HG03280 (cell line): Measurements from ENCODE around the gene WEE1.
"Not testable (repeated sequence)": the region's sequence is repeated elsewhere in the genome, so short reads cannot be mapped to it uniquely, and the experiment has no call there.

ENCODE experiments used
- ATAC-seq: cut with Tn5 transposase; IDR thresholded peaks from one replicate; pipeline ENCODE4 v1.9.1; 2021; ENCODE audit warnings: mild to moderate bottlenecking, moderate library complexity; ENCODE audit not compliant: unreplicated experiment

Gene WEE1

DNA sequence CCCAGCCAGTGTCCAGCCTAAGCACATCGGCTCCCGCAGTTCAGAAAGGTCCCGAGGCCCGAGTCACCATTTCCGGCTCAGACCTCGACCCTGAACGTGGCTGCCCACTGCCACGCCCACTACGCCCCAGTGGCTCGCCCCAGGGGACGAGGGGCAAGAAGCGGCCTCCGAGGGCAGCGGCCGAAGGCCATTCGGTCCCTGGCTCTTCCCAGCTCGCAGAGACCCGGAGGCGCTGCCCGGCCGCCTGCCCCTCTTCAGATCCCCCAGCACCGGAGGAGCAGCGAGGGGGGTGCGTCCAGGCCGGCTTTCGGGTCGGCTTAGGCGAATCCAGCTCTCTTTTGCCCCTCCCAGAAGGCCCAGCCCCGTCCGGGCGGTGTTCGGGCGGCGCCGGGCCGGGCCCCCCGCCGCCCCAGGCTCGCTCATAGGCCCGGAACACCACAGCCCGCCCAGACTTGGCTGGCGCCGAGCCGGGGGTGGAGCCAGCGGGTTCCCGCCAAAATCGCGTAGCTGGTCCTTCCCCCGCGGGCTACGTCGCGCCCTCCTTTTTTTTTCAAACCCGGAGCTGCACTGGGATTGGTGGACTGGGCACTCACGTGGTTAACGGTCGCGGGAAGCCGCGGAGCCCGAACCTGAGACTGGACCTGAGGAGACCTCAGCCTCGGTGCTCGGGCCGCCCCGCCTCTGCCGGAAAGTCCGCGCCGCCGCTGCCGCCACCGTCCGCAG, at the start of gene WEE1:
WEE1 (plus strand) TSS at position 619 of the 723 bp plus-strand sequence. CDS start 264 bp downstream, outside the sequence.
- ATAC-seq, result peak; percentile 77

DNA sequence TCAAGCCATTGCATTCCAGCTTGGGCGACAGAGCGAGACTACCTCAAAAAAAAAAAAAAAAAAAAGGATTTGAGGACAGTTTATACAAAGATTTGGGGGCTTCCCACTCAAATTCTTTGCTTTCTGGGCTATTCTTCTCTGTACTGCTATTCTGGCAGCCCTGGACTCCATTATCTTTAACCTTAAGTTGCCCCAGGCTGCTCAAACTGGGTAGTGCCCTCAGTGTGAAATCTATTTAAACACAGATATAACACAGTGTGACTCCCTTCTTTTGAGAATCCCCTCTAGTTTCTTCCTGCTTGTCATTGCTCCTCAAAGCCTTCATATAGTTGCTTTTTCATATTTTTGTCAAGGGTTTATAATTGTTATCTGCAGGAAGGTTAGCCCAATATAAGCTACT, 49.5 kb upstream of the WEE1 start:
- no peak for ATAC-seq

DNA sequence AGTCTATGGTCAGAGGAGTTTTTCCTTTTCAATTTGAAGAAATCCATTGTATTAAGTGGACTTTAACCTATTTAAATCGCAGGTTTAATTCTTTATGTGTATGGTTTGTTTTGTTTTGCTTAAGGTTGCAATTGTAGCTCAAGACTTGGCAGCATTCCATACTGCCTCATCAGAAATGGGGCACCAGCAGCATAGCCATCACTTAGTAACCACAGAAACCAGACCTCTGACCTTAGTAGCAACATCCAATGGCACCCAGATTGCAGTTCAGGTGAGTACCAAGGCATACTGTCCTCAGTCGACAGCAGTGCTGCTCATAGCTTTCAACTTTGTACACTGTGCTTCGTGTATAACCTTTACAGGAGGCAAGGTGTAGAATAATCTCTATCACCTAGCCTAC, 48.4 kb upstream of the WEE1 start:
- ATAC-seq, result no peak

DNA sequence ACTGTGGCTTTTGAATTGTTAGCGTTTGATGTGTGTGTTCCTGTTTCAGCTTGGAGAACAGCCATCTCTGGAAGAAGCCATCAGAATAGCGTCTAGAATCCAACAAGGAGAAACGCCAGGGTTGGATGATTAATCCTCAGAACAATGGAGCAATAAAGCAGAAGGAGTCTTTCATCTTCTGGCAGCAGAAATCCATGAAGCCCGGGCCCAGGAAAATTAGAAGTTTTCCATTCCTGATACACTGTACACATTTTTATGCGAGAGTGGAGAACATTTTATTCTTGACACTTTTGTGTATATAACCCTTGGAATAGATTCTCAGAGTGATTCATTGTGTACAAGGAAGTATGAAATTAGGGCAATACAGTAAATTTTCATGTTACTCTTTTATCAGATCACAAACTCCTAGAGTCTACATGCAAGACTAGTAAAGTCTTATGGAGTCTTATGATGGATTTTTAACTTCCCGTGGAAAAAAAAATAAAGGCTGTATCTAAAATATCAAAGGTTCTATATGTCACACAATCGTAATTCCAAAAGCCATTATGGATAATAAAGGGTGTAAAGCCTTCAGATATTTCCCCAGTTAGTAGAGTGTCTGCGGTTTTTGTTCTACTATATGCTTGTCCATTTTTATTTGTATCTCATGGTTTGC, 45.9 kb upstream of the WEE1 start:
- ATAC-seq, result no peak

DNA sequence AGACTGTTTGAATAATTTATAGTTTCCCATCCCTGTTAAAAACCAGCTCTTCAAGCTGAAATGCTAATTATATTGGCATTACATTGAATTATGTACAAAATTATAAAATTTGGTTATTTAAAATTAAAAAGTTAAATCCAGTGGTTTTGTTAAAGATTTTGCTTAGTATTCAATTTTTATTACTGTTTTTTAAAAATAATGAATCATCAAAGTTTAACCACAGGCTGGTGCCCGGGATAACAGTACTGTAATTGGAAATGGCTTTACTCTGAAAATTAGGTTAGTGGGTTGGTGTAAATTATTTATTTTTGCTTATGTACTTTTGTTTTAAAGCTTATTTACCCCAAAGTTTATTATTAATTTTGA, 45.4 kb upstream of the WEE1 start:
- no peak for ATAC-seq

DNA sequence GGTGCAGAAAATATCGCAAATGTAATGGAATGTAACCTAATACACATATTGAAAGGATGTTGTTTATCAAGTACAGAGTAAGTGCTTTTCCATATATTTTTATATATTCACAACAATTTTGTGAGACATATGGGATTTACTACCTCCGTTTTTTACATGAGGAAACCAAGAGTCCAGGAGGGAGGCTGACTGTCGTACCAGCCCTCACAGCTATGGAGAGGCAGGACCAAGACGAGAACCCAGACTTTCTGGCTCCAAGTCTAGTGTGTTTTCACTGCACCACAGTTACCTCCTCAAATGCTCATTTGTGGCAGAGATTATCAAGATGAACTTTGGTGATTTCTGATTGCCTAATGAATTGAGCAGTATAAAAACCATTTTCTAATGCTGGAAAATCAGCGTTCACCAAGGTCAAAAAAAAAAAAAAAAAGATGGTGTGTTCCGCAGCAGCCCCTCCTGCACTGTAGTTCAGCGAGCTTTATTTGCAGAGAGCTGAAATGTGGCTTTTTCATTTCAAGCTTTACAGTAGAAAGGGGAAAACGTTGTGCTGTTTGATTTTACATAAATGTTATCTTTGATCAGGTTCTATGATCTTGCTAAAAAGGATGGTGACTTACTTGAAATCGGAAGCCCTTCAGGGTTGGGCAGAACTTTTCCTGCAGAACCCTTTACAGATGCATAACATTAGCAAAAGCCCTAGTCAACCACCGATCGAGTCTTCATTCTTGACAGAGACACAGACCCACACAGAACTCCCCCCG, 44.7 kb upstream of the WEE1 start:
- ATAC-seq, result no peak

DNA sequence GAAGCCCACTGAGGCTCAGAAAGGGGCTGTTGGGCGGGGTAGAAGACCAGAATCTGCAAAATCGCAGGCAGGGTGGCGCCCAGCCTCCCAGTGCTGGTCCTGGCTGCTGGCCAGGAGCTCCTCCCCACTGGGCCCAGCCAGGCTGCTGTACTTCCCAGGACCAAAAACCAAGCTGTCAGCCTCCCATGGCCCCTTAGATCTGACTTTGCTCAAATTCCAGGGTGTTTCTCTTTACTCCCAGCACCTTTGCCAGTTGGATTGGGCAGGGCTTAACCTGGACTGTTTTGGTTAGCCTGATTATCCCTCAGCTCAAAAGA, 44.2 kb upstream of the WEE1 start:
- ATAC-seq, result no peak

DNA sequence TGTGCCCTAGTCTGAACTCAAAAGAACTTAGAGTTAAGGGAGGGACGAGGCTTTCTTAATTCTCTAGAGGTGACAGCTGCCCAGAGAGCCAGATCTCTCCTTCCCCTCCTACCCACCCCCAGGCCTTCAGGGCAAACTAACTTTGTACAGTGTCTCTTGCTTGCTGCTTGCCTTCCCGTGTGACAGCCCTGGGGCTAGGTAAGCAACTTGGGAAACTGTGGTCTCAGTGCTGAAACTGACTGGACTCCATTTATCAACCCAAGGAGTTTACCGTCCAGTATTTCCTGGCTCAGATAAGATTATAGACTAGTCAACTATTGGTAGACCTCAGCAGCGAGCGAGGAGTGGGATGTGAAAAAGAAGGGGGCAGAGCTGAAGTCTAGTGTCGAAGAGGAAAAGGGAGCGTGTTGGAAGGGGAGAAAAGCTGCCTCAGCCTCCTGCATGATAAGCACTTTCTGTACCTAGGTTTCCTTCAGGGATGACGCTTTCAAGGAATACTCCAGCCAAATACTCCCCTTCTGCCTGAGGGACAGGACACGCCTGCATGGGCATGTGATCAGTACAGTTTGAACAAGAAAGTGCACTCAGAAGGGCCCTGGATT, 43.3 kb upstream of the WEE1 start:
- ATAC-seq, result no peak

DNA sequence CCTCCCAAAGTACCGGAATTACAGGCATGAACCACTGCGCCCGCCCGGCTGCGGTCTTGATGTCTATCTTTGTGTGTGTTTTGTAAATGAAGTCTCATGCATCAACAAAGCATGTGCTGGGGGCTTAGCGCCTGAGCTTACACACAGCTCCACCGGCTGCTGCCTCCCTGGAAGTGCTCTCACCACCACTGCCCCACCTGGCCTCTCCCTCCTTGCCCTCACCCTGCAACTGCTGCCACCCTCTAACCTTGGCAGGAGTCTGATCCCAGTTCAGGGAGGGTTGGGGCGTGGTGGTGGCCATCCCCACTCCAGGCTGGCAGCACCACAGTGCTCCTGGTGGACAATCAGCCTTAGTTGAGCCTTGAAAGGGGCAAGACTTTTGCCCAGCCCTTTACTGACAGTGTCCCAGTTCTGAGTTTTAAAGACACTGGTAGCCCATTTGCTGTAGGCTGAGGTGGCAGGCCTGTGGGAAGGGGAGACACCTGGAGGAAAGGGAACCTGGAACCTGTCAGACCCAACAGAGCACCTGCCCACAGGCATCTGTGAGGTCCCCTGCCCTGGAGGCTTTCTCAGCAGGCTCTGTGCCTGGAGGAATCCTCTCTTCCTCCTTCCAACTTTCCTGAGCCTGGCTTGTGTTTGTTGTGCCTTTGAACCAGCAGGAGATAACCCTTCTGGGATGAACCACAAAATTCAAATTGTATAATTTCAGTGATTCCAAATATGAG, 42.4 kb upstream of the WEE1 start:
- ATAC-seq, result no peak

DNA sequence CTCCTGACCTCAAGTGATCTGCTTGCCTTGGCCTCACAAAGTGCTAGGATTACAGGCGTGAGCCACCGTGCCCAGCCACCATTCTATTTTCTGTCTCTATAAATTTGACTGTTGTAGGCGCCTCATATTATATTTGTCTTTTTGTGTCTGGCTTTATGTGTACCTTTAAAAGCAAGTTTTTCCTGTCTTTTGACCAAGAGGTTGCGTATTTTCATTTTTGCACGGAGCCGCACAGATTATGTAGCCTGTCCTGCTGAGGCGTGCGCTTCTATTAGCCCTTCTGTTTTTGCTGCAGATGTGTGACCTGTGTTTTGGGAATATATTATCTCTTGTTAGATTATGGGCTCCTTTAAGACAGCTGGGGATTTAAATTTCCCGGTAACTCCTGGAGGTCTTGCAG, 40.4 kb upstream of the WEE1 start:
- no peak for ATAC-seq

DNA sequence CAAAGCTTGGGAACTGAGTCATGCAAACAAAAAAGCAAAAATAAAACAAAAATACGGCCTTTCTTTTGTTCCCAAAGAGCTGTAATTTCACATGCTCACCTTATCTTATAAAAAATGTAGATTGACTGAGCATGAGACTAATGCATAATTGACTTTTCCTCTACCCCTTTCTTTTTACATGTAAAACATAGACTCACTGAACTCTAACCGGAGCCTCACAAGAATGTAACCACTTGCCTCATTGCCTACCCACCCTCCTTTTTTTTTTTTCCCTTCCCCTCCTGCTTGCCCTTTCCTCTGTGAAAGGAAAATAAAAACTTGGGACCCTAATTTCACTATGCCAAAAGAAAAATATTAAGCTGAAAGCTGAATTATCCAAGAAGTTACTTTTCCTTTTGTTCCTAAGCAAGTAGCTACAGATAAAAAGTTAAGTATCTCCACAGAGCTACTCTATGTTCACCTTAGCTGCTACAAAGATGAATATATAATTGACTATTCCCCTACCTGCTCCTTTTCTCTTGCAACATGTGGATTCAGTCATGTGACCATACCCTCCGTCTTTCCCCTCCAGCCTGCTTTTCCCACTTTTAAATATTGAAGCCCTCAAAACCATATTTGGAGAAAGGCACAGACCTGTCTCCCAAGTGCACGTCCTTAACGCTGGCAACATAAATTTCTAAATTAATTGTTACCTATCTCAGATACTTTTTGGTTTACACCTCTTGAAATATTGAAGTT, 39.6 kb upstream of the WEE1 start:
- no peak for ATAC-seq

DNA sequence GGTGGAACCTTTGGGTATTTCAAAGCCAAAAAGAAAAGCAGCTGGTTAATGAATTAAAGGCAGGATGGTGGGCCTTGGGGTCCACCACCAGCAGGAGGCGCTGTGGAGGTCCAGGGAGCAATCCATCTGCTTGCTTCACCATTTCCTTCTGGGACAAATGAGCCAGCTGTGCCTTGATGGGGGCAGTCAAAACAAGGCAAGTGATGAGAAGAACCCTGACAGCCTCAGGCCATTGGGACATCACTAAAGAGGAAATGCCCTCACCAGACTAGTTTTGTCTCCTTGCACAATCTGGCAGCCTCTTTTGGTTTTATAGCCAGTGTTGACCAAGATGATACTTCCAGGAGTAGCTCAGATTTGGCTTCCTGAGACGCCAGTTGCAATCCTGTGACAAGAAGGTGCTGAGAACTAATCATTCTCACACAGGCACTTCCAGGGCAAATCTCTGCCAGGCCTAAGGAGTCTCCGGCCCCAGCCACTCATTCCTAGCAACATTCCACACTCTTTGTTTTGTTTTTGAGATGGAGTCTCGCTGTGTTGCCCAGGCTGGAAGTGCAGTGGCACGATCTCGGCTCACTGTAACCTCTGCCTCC, 38.2 kb upstream of the WEE1 start:
- no peak for ATAC-seq

DNA sequence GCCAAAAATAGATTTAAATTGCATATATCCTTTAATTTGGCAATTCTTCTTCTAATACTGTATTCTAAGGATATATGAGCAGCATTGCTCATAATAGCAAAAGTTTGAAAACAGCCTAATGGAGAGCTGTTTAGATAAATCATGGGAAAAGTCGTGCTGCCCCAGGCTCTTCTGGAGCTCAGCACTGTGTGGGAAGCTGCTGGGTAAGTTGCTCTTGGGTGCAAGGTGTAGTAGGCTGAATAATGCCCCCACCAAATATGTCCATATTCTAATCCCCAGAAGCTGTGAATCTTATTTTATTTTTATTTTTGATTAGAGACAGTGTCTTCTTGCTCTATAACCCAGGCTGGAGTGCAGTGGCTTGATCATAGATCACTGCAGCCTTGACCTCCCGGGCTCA, 34.9 kb upstream of the WEE1 start:
- ATAC-seq, result no peak

DNA sequence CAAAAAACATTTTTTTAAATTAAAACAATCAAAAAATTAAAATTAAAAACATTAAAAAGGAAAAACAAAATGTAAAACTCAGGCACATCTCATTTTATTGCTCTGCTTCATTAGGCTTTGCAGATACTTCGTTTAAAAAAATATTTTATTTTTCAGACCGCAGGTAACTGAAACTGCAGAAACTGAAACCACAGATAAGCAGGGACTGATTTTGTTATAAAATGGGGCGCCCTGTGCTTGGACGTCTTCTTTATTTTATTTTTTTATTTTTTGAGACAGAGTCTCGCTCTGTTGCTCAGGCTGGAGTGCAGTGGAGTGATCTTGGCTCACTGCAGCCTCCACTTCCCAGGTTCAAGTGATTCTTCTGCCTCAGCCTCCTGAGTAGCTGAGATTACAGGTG, 24.3 kb upstream of the WEE1 start:
- ATAC-seq, result not testable (repeated sequence)

DNA sequence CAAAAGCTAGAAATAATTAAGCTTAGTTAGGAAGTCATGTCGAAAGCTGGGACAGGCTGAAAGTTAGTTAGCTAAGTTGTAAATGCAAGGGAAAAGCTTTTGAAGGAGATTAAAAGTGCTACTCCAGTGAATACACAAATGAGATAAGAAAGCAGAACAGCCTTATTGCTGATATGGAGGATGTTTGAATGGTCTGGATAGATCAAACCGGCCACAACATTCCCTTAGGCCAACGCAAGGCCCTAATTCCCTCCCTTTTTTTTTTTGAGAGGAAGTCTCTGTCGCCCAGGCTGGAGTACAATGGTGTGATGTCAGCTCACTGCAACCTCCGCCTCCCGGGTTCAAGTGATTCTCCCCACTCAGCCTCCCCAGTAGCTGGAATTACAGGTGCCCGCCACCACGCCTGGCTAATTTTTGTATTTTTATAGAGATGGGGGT, 23.3 kb upstream of the WEE1 start:
- ATAC-seq, result no peak

DNA sequence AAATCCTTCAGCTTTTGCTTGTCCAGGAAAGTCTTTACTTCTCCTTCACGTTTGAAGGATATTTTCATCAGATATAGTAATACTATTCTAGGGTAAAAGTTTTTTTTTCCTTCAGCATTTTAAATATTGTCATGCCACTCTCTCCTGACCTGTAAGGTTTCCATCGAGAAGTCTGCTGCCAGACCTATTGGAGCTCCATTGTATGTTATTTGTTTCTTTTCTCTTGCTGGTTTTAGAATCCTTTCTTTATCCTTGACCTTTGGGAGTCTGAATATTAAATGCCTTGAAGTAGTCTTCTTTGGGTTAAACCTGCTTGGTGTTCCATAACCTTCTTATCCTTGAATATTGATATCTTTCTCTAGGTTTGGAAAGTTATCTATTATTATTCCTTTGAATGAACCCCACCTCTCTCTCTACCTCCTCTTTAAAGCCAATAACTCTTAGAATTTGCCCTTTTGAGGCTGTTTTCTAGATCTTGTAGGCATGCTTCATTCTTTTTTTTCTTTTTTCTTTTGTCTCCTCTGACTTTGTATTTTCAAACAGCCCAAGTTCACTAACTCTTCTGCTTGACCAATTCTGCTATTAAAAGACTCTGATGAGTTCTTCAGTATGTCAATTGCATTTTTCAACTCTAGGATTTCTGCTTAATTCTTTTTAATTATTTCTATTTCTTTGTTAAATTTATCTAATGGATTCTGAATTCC, 12.0 kb upstream of the WEE1 start:
- no peak for ATAC-seq

DNA sequence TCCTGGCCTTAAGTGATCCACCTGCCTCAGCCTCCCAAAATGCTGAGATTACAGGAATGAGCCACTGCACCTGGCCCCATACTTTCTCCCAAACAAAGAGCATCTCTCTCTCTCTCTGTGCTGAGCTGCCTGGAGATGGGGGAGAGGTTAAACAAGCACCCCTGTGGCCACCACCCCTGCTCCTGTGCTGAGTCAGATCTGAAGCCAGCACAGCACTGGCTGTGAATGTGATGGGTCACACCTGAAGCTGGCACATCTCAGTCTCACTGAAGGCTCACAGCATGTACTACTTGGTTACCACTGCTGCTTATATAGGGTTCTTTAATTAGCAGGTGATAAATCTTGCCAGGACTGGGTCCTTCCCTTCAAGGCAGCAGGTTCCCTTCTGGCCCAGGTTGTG, 10.8 kb upstream of the WEE1 start:
- no peak for ATAC-seq

DNA sequence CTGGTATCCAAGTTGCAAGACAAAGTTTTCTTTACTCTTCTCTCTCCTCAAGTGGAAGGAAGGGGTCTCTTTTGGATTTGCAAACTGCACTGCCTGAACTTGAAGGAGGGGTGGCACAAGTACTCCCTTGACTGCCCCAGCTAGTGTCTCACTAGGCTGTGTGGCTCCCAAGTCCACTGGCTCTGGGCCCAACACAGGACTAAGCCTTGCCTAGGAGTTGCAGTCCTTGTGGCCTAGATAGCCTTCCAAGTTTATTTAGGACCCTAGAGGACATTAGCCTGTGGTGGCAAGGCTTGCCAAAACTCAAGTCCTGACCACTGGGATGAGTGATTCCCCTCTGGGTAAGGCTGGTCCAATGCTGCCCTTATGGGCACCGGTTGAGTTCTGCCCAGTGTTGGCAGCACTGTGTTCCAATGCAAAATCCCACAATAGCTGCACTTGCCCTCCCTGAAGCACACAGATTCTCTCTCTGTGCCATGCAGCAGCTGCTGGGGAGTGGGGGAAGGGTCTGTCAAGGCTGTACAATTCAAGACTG, 10.2 kb upstream of the WEE1 start:
- ATAC-seq, result no peak
